DND-41 (cell line): Measurements from ENCODE around the gene VPS52.

Experiments used
- ATAC-seq: fragments of 200-7000 bp; cut with Tn5 transposase; 3 replicates; pipeline ENCODE4 v1.9.1; 2021; ENCODE audit warnings: low read depth; ENCODE audit not compliant: insufficient read depth
- DNase-seq: peaks from one replicate; pipeline ENCODE4 v3.0.0-alpha.2; 2020
- H2AFZ ChIP-seq: 2 replicates; pipeline ENCODE4 v1.6.0; 2012; ENCODE audit warnings: low read depth, low read length
- H3K27ac ChIP-seq: 2 replicates; pipeline ENCODE4 v1.5.1; 2012; ENCODE audit warnings: low read length, inconsistent platforms
- H3K27me3 ChIP-seq: fragments of 200-600 bp; sonication (generic); 2 replicates; pipeline ENCODE4 v1.6.0; 2012; ENCODE audit warnings: low read length, mild to moderate bottlenecking, inconsistent platforms; ENCODE audit not compliant: insufficient read depth, poor library complexity
- H3K36me3 ChIP-seq: 2 replicates; pipeline ENCODE4 v1.5.1; 2012; ENCODE audit warnings: low read length, inconsistent platforms; ENCODE audit not compliant: insufficient read depth
- H3K4me1 ChIP-seq: 2 replicates; pipeline ENCODE4 v1.5.1; 2012; ENCODE audit warnings: mild to moderate bottlenecking, low read length; ENCODE audit not compliant: insufficient read depth
- H3K4me2 ChIP-seq: 2 replicates; pipeline ENCODE4 v1.6.0; 2012; ENCODE audit warnings: mild to moderate bottlenecking, moderate library complexity, low read length, inconsistent platforms; ENCODE audit not compliant: insufficient read depth
- H3K4me3 ChIP-seq, 2 experiments: fragments of 200-600 bp in 1 of 2; shearing (Covaris generic) in 1 of 2; 2 replicates each; pipeline ENCODE4 v1.5.1; 2012 to 2016; ENCODE audit warnings: inconsistent platforms in 2 of 2, low read length in 2 of 2, mild to moderate bottlenecking in 2 of 2, low read depth in 1 of 2, moderate library complexity in 1 of 2
- H3K79me2 ChIP-seq: 2 replicates; pipeline ENCODE4 v1.6.0; 2012; ENCODE audit warnings: low read length, inconsistent platforms; ENCODE audit not compliant: insufficient read depth
- H3K9ac ChIP-seq: 2 replicates; pipeline ENCODE4 v1.6.0; 2012; ENCODE audit warnings: low read depth, mild to moderate bottlenecking, inconsistent platforms, low read length, moderate library complexity
- H3K9me3 ChIP-seq: 2 replicates; pipeline ENCODE4 v1.5.1; 2012; ENCODE audit warnings: low read length, moderate library complexity, mild to moderate bottlenecking, inconsistent platforms; ENCODE audit not compliant: insufficient read depth, severe bottlenecking
- H4K20me1 ChIP-seq: 2 replicates; pipeline ENCODE4 v1.6.0; 2012; ENCODE audit warnings: low read length; ENCODE audit not compliant: insufficient read depth
- CTCF ChIP-seq: IDR thresholded peaks from 2 replicates; pipeline ENCODE4 v1.5.1; 2012; ENCODE audit warnings: borderline replicate concordance, low read length, moderate library complexity, mild to moderate bottlenecking; ENCODE audit not compliant: poor library complexity, severe bottlenecking; ENCODE audit errors: extremely low read depth
- EZH2 ChIP-seq: IDR thresholded peaks from 3 replicates; pipeline ENCODE4 v1.6.1; 2012; ENCODE audit warnings: borderline replicate concordance, low read depth, mild to moderate bottlenecking, moderate library complexity, low read length, inconsistent platforms; ENCODE audit not compliant: severe bottlenecking

VPS52 gene

GRCh38 chr6:33296797-33297405, 25.2 kb upstream of the VPS52 start:
- TF ChIP-seq EZH2: no peak
- TF ChIP-seq CTCF: no peak
- no peak overlapping the region for H3K27ac ChIP-seq
- 0 out of 2 replicates have a peak, but pooled peaks cover 6% of the 10 kb centered on the region for H4K20me1 ChIP-seq
- no peak overlapping the region for H3K4me3 ChIP-seq
- peaks cover 47% of the 10 kb centered on the region for H3K36me3 ChIP-seq
- H3K79me2 ChIP-seq: peaks cover 35% of the 10 kb centered on the region
- 0 out of 2 replicates have a peak overlapping the region, but pooled peaks have one; percentile 93 for H3K9ac ChIP-seq
- ATAC-seq (no peak), DNase-seq (no peak)
- no peaks in the 10 kb centered on the region for H3K9me3 ChIP-seq
- H3K4me1 ChIP-seq: peaks cover 43% of the 10 kb centered on the region
- peak overlapping the region; percentile 96 for H3K4me2 ChIP-seq
- H2AFZ ChIP-seq: no peak overlapping the region
- no peaks in the 10 kb centered on the region for H3K27me3 ChIP-seq

GRCh38 chr6:33295621-33296369, 24.1 kb upstream of the VPS52 start:
- H3K79me2 ChIP-seq: peaks cover 35% of the 10 kb centered on the region
- H3K4me3 ChIP-seq: no peak overlapping the region
- H3K9ac ChIP-seq: no peak overlapping the region
- DNase-seq (no peak), ATAC-seq (no peak)
- peaks cover 52% of the 10 kb centered on the region for H3K36me3 ChIP-seq
- no peak overlapping the region for H2AFZ ChIP-seq
- H4K20me1 ChIP-seq: 0 out of 2 replicates have a peak, but pooled peaks cover 6% of the 10 kb centered on the region
- TF ChIP-seq CTCF (no peak), EZH2 (no peak)
- H3K4me1 ChIP-seq: peaks cover 39% of the 10 kb centered on the region
- no peak overlapping the region for H3K27ac ChIP-seq
- H3K9me3 ChIP-seq: no peaks in the 10 kb centered on the region
- H3K27me3 ChIP-seq: no peaks in the 10 kb centered on the region
- H3K4me2 ChIP-seq: no peak overlapping the region

GRCh38 chr6:33294086-33294823, 22.6 kb upstream of the VPS52 start:
- Histone ChIP-seq H3K4me1 (peaks cover 37% of the 10 kb centered on the region), H3K9me3 (no peaks in the 10 kb centered on the region), H3K4me2 (no peak overlapping the region), H2AFZ (no peak overlapping the region), H3K4me3 (no peak overlapping the region), H3K27ac (no peak overlapping the region), H4K20me1 (no peaks in the 10 kb centered on the region), H3K79me2 (peaks cover 36% of the 10 kb centered on the region), H3K9ac (no peak overlapping the region), H3K36me3 (peaks cover 57% of the 10 kb centered on the region), H3K27me3 (no peaks in the 10 kb centered on the region)
- no peak for DNase-seq
- TF ChIP-seq EZH2 (no peak), CTCF (no peak)
- ATAC-seq: no peak
